ENCODE measurements around the gene KIAA1671. TPM values are rescaled to one million over a fixed set of nuclear protein-coding genes. Genes with fewer than 3 reads are reported as not detected.

KIAA1671 gene
- total RNA-seq, 2 experiments from 2014 or later, result 6.5 to 6.8 TPM

GRCh38 chr22:25027043-25027906 lies 74.8 kb downstream of the KIAA1671 start:
- H3K4me3 Mint-ChIP-seq, result no peak overlapping the region
- no peaks in the 10 kb centered on the region for H3K9me3 Mint-ChIP-seq
- H3K27me3 Mint-ChIP-seq, result no peaks in the 10 kb centered on the region
- no peaks in the 10 kb centered on the region for H3K36me3 Mint-ChIP-seq (ENCODE audit: low read depth)
- POLR2A ChIA-PET, result no interaction called here
- no peak overlapping the region for H3K27ac Mint-ChIP-seq
- CTCF ChIA-PET, result interaction anchor here (0.8 to 2.5 kb wide), 2 partner anchors 13 to 21 kb away, joined by 3 to 9 read pairs; no protein-coding TSS in a partner anchor
- ATAC-seq (no peak), DNase-seq (no peak)
- intact Hi-C loops (cut with micrococcal nuclease), result no loop called here
- no peak for TF ChIP-seq CTCF (IDR thresholded peaks at IDR 0.05)
- peaks cover 6% of the 10 kb centered on the region for H3K4me1 Mint-ChIP-seq (ENCODE audit: low read depth)

GRCh38 chr22:25027959-25028840 lies 75.7 kb downstream of the KIAA1671 start:
- DNase-seq, result peak; percentile 43
- Mint-ChIP-seq H3K4me1 (ENCODE audit: low read depth) (peaks cover 6% of the 10 kb centered on the region), H3K27ac (no peak overlapping the region), H3K4me3 (no peak overlapping the region), H3K9me3 (no peaks in the 10 kb centered on the region), H3K27me3 (no peaks in the 10 kb centered on the region), H3K36me3 (ENCODE audit: low read depth) (no peaks in the 10 kb centered on the region)
- POLR2A ChIA-PET, result no interaction called here
- CTCF ChIA-PET, result interaction anchor here (0.8 to 2.5 kb wide), 2 partner anchors 13 to 20 kb away, joined by 3 to 9 read pairs; no protein-coding TSS in a partner anchor
- no peak for TF ChIP-seq CTCF (IDR thresholded peaks at IDR 0.05)
- ATAC-seq, result no peak
- intact Hi-C loops (cut with micrococcal nuclease), result no loop called here

- Mint-ChIP-seq H3K9me3 (no peaks in the 10 kb centered on the region), H3K27me3 (no peaks in the 10 kb centered on the region), H3K27ac (no peak overlapping the region), H3K4me3 (no peak overlapping the region), H3K4me1 (ENCODE audit: low read depth) (peaks cover 6% of the 10 kb centered on the region), H3K36me3 (ENCODE audit: low read depth) (no peaks in the 10 kb centered on the region)
- POLR2A ChIA-PET, result no interaction called here
- intact Hi-C loops (cut with micrococcal nuclease), result no loop called here
- DNase-seq, result no peak
- CTCF ChIA-PET, result no interaction called here
- ATAC-seq, result no peak
- TF ChIP-seq CTCF (IDR thresholded peaks at IDR 0.05), result no peak
These were observed 76.3 kb downstream of the KIAA1671 start for GRCh38 chr22:25028841-25029141.

- ChIA-PET CTCF (no interaction called here), POLR2A (no interaction called here)
- no peak overlapping the region for H3K27ac Mint-ChIP-seq
- no peak overlapping the region for H3K4me3 Mint-ChIP-seq
- H3K9me3 Mint-ChIP-seq, result no peaks in the 10 kb centered on the region
- no peak for ATAC-seq
- DNase-seq, result no peak
- no peak for TF ChIP-seq CTCF (IDR thresholded peaks at IDR 0.05)
- intact Hi-C loops (cut with micrococcal nuclease), result no loop called here
- H3K36me3 Mint-ChIP-seq (ENCODE audit: low read depth), result no peaks in the 10 kb centered on the region
- peaks cover 6% of the 10 kb centered on the region for H3K4me1 Mint-ChIP-seq (ENCODE audit: low read depth)
- no peaks in the 10 kb centered on the region for H3K27me3 Mint-ChIP-seq
These were observed 76.7 kb downstream of the KIAA1671 start for GRCh38 chr22:25029181-25029580.

GRCh38 chr22:25030636-25031035 lies 78.1 kb downstream of the KIAA1671 start:
- Mint-ChIP-seq H3K4me3 (no peak overlapping the region), H3K36me3 (ENCODE audit: low read depth) (no peaks in the 10 kb centered on the region), H3K27ac (no peak overlapping the region), H3K4me1 (ENCODE audit: low read depth) (peaks cover 6% of the 10 kb centered on the region), H3K9me3 (no peaks in the 10 kb centered on the region), H3K27me3 (no peaks in the 10 kb centered on the region)
- no peak for ATAC-seq
- intact Hi-C loops (cut with micrococcal nuclease), result no loop called here
- ChIA-PET CTCF (interaction anchor here (0.6 kb wide), 1 partner anchor 26 kb away, joined by 3 read pairs; no protein-coding TSS in a partner anchor), POLR2A (interaction anchor here (0.6 kb wide), 1 partner anchor 11 kb away, joined by 4 read pairs; no protein-coding TSS in a partner anchor)
- no peak for DNase-seq
- no peak for TF ChIP-seq CTCF (IDR thresholded peaks at IDR 0.05)
